ENCODE results near the gene RAB3C. TPM values are rescaled to one million over a fixed set of nuclear protein-coding genes. Genes with fewer than 3 reads are reported as not detected.

The RAB3C gene
- total RNA-seq, 4 donors from 2014 or later, result 0.09 to 0.38 (median 0.21) TPM; not detected in 1

GRCh38 chr5:58738336-58738735 lies 155.5 kb downstream of the RAB3C start:
- Histone ChIP-seq H3K27me3 (no peaks in the 10 kb centered on the region), H3K4me3 (no peak overlapping the region), H3K27ac (no peak overlapping the region), H3K4me1 (no peaks in the 10 kb centered on the region), H3K9me3 (no peaks in the 10 kb centered on the region), H3K36me3 (no peaks in the 10 kb centered on the region)
- TF ChIP-seq POLR2A (IDR thresholded peaks at IDR 0.05), result no peak
- no peak for TF ChIP-seq CTCF (IDR thresholded peaks at IDR 0.05)
- no peak for DNase-seq
- intact Hi-C loops (cut with DNase I), result no loop called here
- 82 to 90% methylated on average over 2 of the region's 2 CpGs for WGBS, 2 donors

- H3K36me3 ChIP-seq, result no peaks in the 10 kb centered on the region
- TF ChIP-seq POLR2A (IDR thresholded peaks at IDR 0.05) (no peak), CTCF (IDR thresholded peaks at IDR 0.05) (no peak)
- no peak overlapping the region for H3K27ac ChIP-seq
- no peaks in the 10 kb centered on the region for H3K4me1 ChIP-seq
- no peak for DNase-seq
- H3K27me3 ChIP-seq, result no peaks in the 10 kb centered on the region
- H3K9me3 ChIP-seq, result no peaks in the 10 kb centered on the region
- no peak overlapping the region for H3K4me3 ChIP-seq
- 43 to 52% methylated on average over 2 of the region's 2 CpGs for WGBS, 2 donors
- intact Hi-C loops (cut with DNase I), result no loop called here
These were observed 156.2 kb downstream of the RAB3C start for GRCh38 chr5:58739051-58739450.

DNA sequence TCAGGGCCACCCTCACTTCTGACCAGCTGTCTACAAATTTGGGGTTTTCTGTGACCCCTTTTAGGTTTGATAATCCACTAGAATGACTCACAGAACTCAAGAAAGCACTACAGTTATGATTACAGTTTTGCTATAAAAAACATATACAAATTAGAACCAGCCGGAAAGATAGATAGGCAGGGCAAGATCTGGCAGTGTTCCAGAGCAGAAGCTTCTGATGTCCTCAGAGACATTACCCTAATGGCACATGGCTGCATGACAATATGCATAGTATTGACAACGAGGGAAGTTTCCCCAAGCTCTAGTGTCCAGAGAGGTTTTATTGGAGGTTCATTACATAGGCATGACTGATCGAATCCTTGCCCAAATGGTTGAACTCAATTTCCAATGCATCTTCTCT lies 158.1 kb downstream of the RAB3C start:
- intact Hi-C loops (cut with DNase I), result no loop called here
- Histone ChIP-seq H3K27ac (no peak overlapping the region), H3K27me3 (no peaks in the 10 kb centered on the region), H3K9me3 (no peaks in the 10 kb centered on the region), H3K4me3 (no peak overlapping the region), H3K4me1 (no peaks in the 10 kb centered on the region), H3K36me3 (no peaks in the 10 kb centered on the region)
- no peak for DNase-seq
- 80 to 83% methylated on average over 3 of the region's 3 CpGs for WGBS, 2 donors
- TF ChIP-seq CTCF (IDR thresholded peaks at IDR 0.05) (no peak), POLR2A (IDR thresholded peaks at IDR 0.05) (no peak)

DNA sequence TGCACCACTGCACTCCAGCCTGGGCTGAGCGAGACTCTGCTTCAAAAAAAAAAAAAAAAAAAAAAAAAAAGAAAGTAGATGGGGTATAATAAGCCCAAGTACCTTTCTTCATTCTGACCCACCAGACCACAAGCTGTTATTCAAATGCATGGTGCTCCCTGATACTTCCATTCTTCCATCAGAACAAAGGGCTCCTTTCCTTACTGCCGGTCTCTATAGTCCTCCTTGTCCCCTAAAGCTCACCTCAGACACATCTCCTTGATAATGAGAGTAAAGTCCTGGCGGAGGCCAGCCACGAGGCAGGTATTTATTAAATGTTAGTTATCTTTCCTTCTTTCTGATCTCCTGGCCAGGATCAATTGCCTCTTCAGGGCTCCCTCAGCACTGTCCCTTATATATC lies 162.5 kb downstream of the RAB3C start:
- Histone ChIP-seq H3K4me1 (no peaks in the 10 kb centered on the region), H3K36me3 (no peaks in the 10 kb centered on the region), H3K9me3 (no peaks in the 10 kb centered on the region), H3K27ac (no peak overlapping the region), H3K4me3 (no peak overlapping the region), H3K27me3 (no peaks in the 10 kb centered on the region)
- WGBS, 2 donors, result 70 to 88% methylated on average over 3 to 4 of the region's 4 CpGs
- no peak for TF ChIP-seq CTCF (IDR thresholded peaks at IDR 0.05)
- TF ChIP-seq POLR2A (IDR thresholded peaks at IDR 0.05), result no peak
- intact Hi-C loops (cut with DNase I), result no loop called here
- no peak for DNase-seq

- TF ChIP-seq POLR2A (IDR thresholded peaks at IDR 0.05) (no peak), CTCF (IDR thresholded peaks at IDR 0.05) (no peak)
- Histone ChIP-seq H3K27ac (no peak overlapping the region), H3K9me3 (no peaks in the 10 kb centered on the region), H3K4me1 (no peaks in the 10 kb centered on the region), H3K27me3 (no peaks in the 10 kb centered on the region), H3K4me3 (no peak overlapping the region), H3K36me3 (no peaks in the 10 kb centered on the region)
- 43 to 45% methylated on average over 4 of the region's 4 CpGs for WGBS, 2 donors
- intact Hi-C loops (cut with DNase I), result no loop called here
- no peak for DNase-seq
These were observed 163.4 kb downstream of the RAB3C start for GRCh38 chr5:58746321-58746720.
